ENCODE data around the gene LHX2. TPM values are rescaled to one million over a fixed set of nuclear protein-coding genes. Genes with fewer than 3 reads are reported as not detected.

LHX2 gene
- polyA plus RNA-seq, 3 donors, result 0.12 TPM; not detected in 2

DNA sequence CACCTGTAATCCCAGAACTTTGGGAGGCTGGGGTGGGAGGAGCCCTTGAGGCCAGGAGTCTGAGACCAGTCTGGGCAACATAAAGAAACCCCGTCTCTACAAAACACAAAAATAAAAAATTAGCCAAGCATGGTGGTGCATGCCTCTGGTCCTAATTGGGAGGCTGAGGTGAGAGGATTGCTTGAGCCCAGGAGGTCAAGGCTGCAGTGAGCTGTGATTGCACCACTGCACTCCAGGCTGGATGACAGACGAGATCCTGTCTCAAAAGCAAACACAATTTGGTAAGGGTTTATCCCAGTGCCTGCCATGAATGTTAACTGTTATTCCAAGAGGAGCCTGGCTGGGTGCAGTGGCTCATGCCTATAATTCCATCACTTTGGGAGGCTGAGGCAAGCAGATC lies 71.1 kb downstream of the LHX2 start:
- WGBS (ENCODE audit: insufficient coverage), result 86% methylated on average over 1 of the region's 2 CpGs
- Mint-ChIP-seq H3K9me3 (peaks cover 5 to 21% (median 15%) of the 10 kb centered on the region in 7 donors), H3K27me3 (ENCODE audit: low read depth in 3 of 3) (peaks cover 15 to 19% (median 17%) of the 10 kb centered on the region in 3 donors), H3K4me3 (no peak overlapping the region), H3K4me1 (peaks cover 7% of the 10 kb centered on the region), H3K36me3 (no peaks in the 10 kb centered on the region), H3K27ac (no peak overlapping the region)
- Histone ChIP-seq H3K27me3 (ENCODE audit: control insufficient read depth in 2 of 2, insufficient read depth in 2 of 2, low read length in 2 of 2) (no peaks in the 10 kb centered on the region), H2AFZ (ENCODE audit: insufficient read depth, low read depth, low read length, poor library complexity, severe bottlenecking) (no peak overlapping the region), H3K9me3 (replicated peaks in 1 of 2; ENCODE audit: control insufficient read depth in 1 of 2, insufficient read depth in 1 of 2, low read length in 2 of 2) (peaks cover 5 to 10% of the 10 kb centered on the region in 2 donors), H3K9ac (ENCODE audit: insufficient read depth, low read length, poor library complexity, severe bottlenecking) (no peak overlapping the region), H4K20me1 (ENCODE audit: insufficient read depth, low read length) (no peaks in the 10 kb centered on the region), H3K27ac (ENCODE audit: low read depth in 1 of 2, low read length in 2 of 2) (no peak overlapping the region), H3K36me3 (replicated peaks in 1 of 2; ENCODE audit: control insufficient read depth in 1 of 2, insufficient read depth in 2 of 2, low read length in 2 of 2) (no peaks in the 10 kb centered on the region), H3K4me1 (ENCODE audit: control insufficient read depth in 1 of 2, insufficient read depth in 2 of 2, low read length in 2 of 2) (no peaks in the 10 kb centered on the region), H3K4me3 (replicated peaks in 1 of 3; ENCODE audit: low read depth in 2 of 3, low read length in 3 of 3) (no peak overlapping the region), H3K4me2 (replicated peaks; ENCODE audit: extremely low read depth, low read length, poor library complexity, severe bottlenecking) (no peak overlapping the region), H3K79me2 (ENCODE audit: insufficient read depth, low read length) (no peaks in the 10 kb centered on the region)
- no peak for DNase-seq
- TF ChIP-seq, protein P1, sequence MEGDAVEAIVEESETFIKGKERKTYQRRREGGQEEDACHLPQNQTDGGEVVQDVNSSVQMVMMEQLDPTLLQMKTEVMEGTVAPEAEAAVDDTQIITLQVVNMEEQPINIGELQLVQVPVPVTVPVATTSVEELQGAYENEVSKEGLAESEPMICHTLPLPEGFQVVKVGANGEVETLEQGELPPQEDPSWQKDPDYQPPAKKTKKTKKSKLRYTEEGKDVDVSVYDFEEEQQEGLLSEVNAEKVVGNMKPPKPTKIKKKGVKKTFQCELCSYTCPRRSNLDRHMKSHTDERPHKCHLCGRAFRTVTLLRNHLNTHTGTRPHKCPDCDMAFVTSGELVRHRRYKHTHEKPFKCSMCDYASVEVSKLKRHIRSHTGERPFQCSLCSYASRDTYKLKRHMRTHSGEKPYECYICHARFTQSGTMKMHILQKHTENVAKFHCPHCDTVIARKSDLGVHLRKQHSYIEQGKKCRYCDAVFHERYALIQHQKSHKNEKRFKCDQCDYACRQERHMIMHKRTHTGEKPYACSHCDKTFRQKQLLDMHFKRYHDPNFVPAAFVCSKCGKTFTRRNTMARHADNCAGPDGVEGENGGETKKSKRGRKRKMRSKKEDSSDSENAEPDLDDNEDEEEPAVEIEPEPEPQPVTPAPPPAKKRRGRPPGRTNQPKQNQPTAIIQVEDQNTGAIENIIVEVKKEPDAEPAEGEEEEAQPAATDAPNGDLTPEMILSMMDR (IDR thresholded peaks at IDR 0.05), result no peak
- intact Hi-C loops (cut with micrococcal nuclease), result no loop called here

Other genes with a start within 250 kb of the LHX2 start
- 10 to 100 TPM; 24.8 to 73.0 (median 29.4) TPM for gene DENND1A, start 81.6 kb upstream of the LHX2 start, polyA plus RNA-seq
- gene NEK6, start 246.2 kb downstream of the LHX2 start, polyA plus RNA-seq, result 10 to 100 TPM; 26.1 to 46.0 (median 35.8) TPM

Data from CD14-positive monocyte (primary cell).